GM12801 (cell line): ENCODE results near the gene CCL22.

Experiments used
- CTCF ChIP-seq: IDR thresholded peaks from one replicate; pipeline ENCODE4 v1.5.1; 2011; ENCODE audit warnings: control low read depth; ENCODE audit not compliant: insufficient read length; ENCODE audit errors: extremely low read depth

CCL22 gene

GRCh38 chr16:57358527-57359095 lies at the start of gene CCL22:
Gene CCL22 (plus strand): TSS chr16:57358783. CDS start chr16:57358817, 34 bp downstream.
- TF ChIP-seq CTCF, result no peak

- no peak for TF ChIP-seq CTCF
Measured at GRCh38 chr16:57310801-57311200, 47.8 kb upstream of the CCL22 start.

GRCh38 chr16:57313509-57313908 lies 45.1 kb upstream of the CCL22 start:
- no peak for TF ChIP-seq CTCF

GRCh38 chr16:57314161-57314785 lies 44.3 kb upstream of the CCL22 start:
- no peak for TF ChIP-seq CTCF

- no peak for TF ChIP-seq CTCF
Measured at GRCh38 chr16:57315416-57315815, 43.2 kb upstream of the CCL22 start.

GRCh38 chr16:57316390-57317017 lies 42.1 kb upstream of the CCL22 start:
- TF ChIP-seq CTCF, result no peak

- no peak for TF ChIP-seq CTCF
Measured at GRCh38 chr16:57318240-57318970, 40.2 kb upstream of the CCL22 start.
